Measurements from ENCODE around the gene TP53BP1. TPM values are rescaled to one million over a fixed set of nuclear protein-coding genes. Genes with fewer than 3 reads are reported as not detected.

Gene TP53BP1
- total and polyA plus RNA-seq, 2 donors, result 17.5 to 29.8 TPM

DNA sequence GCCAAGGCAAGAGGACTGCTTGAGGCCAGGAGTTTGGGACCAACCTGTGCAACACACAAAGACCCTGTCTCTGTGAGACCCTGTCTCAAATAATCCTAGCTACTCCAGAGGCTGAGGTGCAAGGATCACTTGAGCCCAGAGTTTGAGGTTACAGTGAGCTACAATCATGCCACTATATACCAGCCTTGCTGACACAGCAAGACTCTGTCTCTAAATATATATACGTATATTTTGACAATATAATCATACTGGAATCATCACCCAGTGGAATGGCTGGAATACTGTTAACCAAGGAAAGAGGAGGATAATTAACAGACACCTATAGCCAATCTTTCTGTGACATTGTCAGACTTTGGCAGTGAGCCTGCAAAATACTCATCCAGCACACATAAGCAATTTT is 15.5 kb upstream of the TP53BP1 start:
- DNase-seq (ENCODE audit: low read depth in 6 of 9, low spot score in 9 of 9), result no peak
- Histone ChIP-seq H3K4me3 (ENCODE audit: low read length in 2 of 2) (no peak overlapping the region), H3K9me3 (ENCODE audit: control insufficient read depth in 2 of 2, insufficient read depth in 1 of 2, low read length in 1 of 2) (no peaks in the 10 kb centered on the region), H3K4me1 (ENCODE audit: control insufficient read depth in 2 of 2, insufficient read depth in 2 of 2, low read length in 2 of 2) (peaks cover 16 to 40% of the 10 kb centered on the region in 2 donors), H3K27me3 (ENCODE audit: control insufficient read depth in 2 of 2, insufficient read depth in 1 of 2, low read length in 1 of 2) (no peaks in the 10 kb centered on the region), H3K27ac (ENCODE audit: low read depth in 1 of 2, low read length in 1 of 2) (no peak overlapping the region), H3K36me3 (ENCODE audit: control insufficient read depth in 2 of 2, insufficient read depth in 2 of 2, low read length in 1 of 2) (no peaks in the 10 kb centered on the region)
- WGBS, result 95% methylated on average over 1 of the region's 1 CpG

DNA sequence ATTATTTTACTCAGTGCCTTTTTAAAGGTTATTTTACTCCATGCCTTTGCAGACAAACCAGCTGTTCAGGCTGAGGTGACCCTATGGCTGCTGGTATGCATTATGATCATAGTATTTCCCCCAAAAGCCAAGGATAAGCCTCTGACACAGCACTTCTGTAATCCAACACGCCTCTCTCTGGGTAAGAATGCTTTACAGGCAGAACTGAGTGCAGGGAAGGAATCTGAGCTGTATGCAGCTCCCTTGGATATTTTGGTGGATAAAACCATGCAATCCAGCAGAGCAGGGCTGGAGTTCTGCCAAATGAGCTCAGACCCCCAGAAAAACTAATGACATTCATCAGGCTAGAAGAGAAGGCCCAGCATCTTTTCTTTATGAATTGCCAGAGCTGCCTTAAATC is 12.8 kb upstream of the TP53BP1 start:
- WGBS, result 95% methylated on average over 1 of the region's 1 CpG
- no peak for DNase-seq (ENCODE audit: low read depth in 6 of 9, low spot score in 9 of 9)
- H3K4me1 ChIP-seq (ENCODE audit: control insufficient read depth in 2 of 2, insufficient read depth in 2 of 2, low read length in 2 of 2), result peaks cover 3 to 16% of the 10 kb centered on the region in 2 donors
- no peak overlapping the region for H3K4me3 ChIP-seq (ENCODE audit: low read length in 2 of 2)
- H3K27me3 ChIP-seq (ENCODE audit: control insufficient read depth in 2 of 2, insufficient read depth in 1 of 2, low read length in 1 of 2), result no peaks in the 10 kb centered on the region
- H3K27ac ChIP-seq (ENCODE audit: low read depth in 1 of 2, low read length in 1 of 2), result no peak overlapping the region
- no peaks in the 10 kb centered on the region for H3K36me3 ChIP-seq (ENCODE audit: control insufficient read depth in 2 of 2, insufficient read depth in 2 of 2, low read length in 1 of 2)
- H3K9me3 ChIP-seq (ENCODE audit: control insufficient read depth in 2 of 2, insufficient read depth in 1 of 2, low read length in 1 of 2), result no peaks in the 10 kb centered on the region

DNA sequence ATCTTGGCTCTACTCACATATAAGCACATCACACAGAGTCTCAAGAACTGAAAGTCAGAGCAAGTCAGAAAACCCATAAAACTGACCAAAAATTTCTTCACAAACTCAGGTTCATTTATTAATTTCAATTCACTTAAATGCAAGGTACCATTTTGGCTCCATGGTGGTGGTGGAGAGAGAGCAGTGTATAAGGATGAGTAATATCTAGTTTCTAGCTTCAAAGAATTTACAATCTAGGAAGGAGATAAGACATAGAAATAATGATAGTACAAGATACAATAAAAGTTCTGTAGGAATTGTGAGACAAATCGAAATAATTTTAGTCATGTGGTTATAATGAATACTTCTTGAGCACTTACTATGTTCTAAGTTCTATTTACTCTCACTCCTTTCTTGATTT is 6.7 kb upstream of the TP53BP1 start:
- Histone ChIP-seq H3K4me3 (ENCODE audit: low read length in 2 of 2) (no peak overlapping the region), H3K4me1 (ENCODE audit: control insufficient read depth in 2 of 2, insufficient read depth in 2 of 2, low read length in 2 of 2) (no peaks in the 10 kb centered on the region), H3K9me3 (ENCODE audit: control insufficient read depth in 2 of 2, insufficient read depth in 1 of 2, low read length in 1 of 2) (no peaks in the 10 kb centered on the region), H3K36me3 (ENCODE audit: control insufficient read depth in 2 of 2, insufficient read depth in 2 of 2, low read length in 1 of 2) (no peaks in the 10 kb centered on the region), H3K27me3 (ENCODE audit: control insufficient read depth in 2 of 2, insufficient read depth in 1 of 2, low read length in 1 of 2) (no peaks in the 10 kb centered on the region), H3K27ac (ENCODE audit: low read depth in 1 of 2, low read length in 1 of 2) (no peak overlapping the region)
- 98% methylated on average over 1 of the region's 1 CpG for WGBS
- no peak for DNase-seq (ENCODE audit: low read depth in 6 of 9, low spot score in 9 of 9)

DNA sequence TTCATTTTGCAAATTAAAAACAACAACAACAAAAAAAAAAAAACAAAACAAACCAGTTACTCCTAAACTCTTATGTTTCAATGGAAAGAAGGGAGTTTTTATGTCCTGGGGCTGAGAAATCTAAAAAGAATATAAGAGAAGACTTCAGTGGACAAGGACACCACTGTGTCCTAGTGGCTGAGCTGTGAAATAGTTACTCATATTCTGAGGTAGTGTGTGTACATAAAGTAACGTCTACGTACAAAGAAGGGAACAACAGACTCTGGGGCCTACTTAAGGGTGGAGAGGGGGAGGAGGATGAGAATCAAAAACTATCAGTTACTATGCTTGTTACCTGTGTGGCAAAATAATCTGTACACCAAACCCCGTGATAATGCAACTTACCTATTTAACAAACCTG is 6.0 kb upstream of the TP53BP1 start:
- H3K36me3 ChIP-seq (ENCODE audit: control insufficient read depth in 2 of 2, insufficient read depth in 2 of 2, low read length in 1 of 2), result no peaks in the 10 kb centered on the region
- 94% methylated on average over 3 of the region's 3 CpGs for WGBS
- H3K9me3 ChIP-seq (ENCODE audit: control insufficient read depth in 2 of 2, insufficient read depth in 1 of 2, low read length in 1 of 2), result no peaks in the 10 kb centered on the region
- H3K4me1 ChIP-seq (ENCODE audit: control insufficient read depth in 2 of 2, insufficient read depth in 2 of 2, low read length in 2 of 2), result no peaks in the 10 kb centered on the region
- DNase-seq (ENCODE audit: low read depth in 6 of 9, low spot score in 9 of 9), result no peak
- H3K4me3 ChIP-seq (ENCODE audit: low read length in 2 of 2), result no peak overlapping the region
- no peaks in the 10 kb centered on the region for H3K27me3 ChIP-seq (ENCODE audit: control insufficient read depth in 2 of 2, insufficient read depth in 1 of 2, low read length in 1 of 2)
- H3K27ac ChIP-seq (ENCODE audit: low read depth in 1 of 2, low read length in 1 of 2), result no peak overlapping the region

DNA sequence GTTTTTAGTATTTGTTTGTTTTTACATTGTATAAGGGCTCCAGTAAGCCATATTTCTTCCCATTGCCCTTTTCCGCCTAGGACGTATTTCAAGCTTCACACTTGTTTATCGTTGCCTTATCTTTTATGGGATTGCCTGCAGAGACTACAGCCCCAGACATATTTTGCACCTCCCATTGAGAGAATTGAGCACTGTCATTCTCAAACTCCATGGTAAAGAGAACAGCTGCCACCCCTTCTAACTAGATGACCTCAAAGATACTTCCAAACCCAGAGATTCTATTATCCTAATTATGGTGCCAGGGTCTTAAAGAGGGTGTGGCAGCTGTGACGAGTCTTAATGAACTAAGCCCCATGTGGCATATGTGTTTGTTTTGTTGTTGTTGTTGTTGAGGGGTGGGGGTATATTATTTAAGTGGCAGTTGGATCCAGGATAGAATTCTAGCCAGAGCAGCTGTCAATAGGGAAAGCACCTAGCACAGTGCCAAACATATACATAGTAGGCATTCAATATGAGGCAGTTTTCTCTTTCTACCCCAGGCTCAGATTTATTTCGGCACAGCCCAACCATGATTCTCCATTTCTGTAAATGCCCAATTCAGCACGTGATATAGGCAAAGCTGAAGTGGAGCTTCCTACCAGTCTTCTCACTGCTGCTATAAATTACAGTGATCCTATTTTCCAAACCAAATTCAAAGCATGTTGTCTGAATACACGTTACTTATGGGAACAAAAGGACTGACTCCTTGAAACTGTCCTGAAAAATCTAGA is 932 bp upstream of the TP53BP1 start:
- H3K4me1 ChIP-seq (ENCODE audit: control insufficient read depth in 2 of 2, insufficient read depth in 2 of 2, low read length in 2 of 2), result peaks cover 12 to 14% of the 10 kb centered on the region in 2 donors
- 92% methylated on average over 7 of the region's 7 CpGs for WGBS
- no peaks in the 10 kb centered on the region for H3K27me3 ChIP-seq (ENCODE audit: control insufficient read depth in 2 of 2, insufficient read depth in 1 of 2, low read length in 1 of 2)
- no peak overlapping the region for H3K27ac ChIP-seq (ENCODE audit: low read depth in 1 of 2, low read length in 1 of 2)
- no peak for DNase-seq (ENCODE audit: low read depth in 6 of 9, low spot score in 9 of 9)
- peaks cover 0 to 6% of the 10 kb centered on the region in 2 donors for H3K36me3 ChIP-seq (ENCODE audit: control insufficient read depth in 2 of 2, insufficient read depth in 2 of 2, low read length in 1 of 2)
- no peaks in the 10 kb centered on the region for H3K9me3 ChIP-seq (ENCODE audit: control insufficient read depth in 2 of 2, insufficient read depth in 1 of 2, low read length in 1 of 2)
- peak overlapping the region in 1 of 2 donors; percentile 84 for H3K4me3 ChIP-seq (ENCODE audit: low read length in 2 of 2)

DNA sequence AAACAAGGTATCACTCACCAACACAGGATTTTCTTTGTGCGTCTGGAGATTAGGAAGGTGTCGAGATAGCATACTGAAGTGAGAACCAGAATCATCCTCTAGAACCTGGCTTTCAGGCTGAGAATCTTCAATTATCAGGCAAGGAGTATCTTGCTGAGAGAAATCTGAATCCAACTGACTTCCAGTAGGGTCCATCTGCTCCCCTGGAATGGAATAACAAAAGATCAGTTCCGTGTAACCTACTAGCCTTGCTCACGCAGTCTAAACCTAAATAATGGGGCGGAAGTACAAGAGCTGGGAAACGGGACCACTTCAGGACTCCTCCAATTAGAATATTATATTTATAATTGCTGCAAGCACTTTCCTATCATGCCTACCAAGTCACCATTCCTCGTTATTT is 690 bp downstream of the TP53BP1 start:
- Histone ChIP-seq H3K9me3 (ENCODE audit: control insufficient read depth in 2 of 2, insufficient read depth in 1 of 2, low read length in 1 of 2) (no peaks in the 10 kb centered on the region), H3K27ac (ENCODE audit: low read depth in 1 of 2, low read length in 1 of 2) (no peak overlapping the region), H3K4me1 (ENCODE audit: control insufficient read depth in 2 of 2, insufficient read depth in 2 of 2, low read length in 2 of 2) (peaks cover 13 to 14% of the 10 kb centered on the region in 2 donors), H3K27me3 (ENCODE audit: control insufficient read depth in 2 of 2, insufficient read depth in 1 of 2, low read length in 1 of 2) (no peaks in the 10 kb centered on the region), H3K4me3 (ENCODE audit: low read length in 2 of 2) (peak overlapping the region; percentile 76 to 84), H3K36me3 (ENCODE audit: control insufficient read depth in 2 of 2, insufficient read depth in 2 of 2, low read length in 1 of 2) (peaks cover 4 to 11% of the 10 kb centered on the region in 2 donors)
- WGBS, result 29% methylated on average over 7 of the region's 7 CpGs
- DNase-seq (ENCODE audit: low read depth in 6 of 9, low spot score in 9 of 9), result no peak

DNA sequence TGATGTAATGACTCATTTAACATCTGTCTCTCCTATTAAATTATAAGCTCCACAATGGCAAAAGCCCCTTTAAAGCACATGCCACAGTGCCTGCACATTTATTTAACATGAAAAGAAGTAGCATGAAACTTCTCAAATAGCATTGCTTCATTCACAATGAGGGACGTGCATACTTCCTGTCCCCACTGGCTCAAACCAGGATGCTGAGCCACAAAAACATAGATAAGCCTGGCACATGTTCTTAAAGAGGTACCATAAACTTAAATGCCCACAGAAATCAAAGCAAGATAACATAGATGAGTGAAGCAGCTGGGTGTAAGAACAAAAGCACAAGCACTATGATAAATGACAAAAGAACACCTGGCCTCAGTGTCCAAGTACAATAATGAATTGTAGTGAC is 3.8 kb downstream of the TP53BP1 start:
- no peak overlapping the region for H3K4me3 ChIP-seq (ENCODE audit: low read length in 2 of 2)
- DNase-seq (ENCODE audit: low read depth in 6 of 9, low spot score in 9 of 9), result peak in 1 of 9 donors; percentile 41
- H3K9me3 ChIP-seq (ENCODE audit: control insufficient read depth in 2 of 2, insufficient read depth in 1 of 2, low read length in 1 of 2), result no peaks in the 10 kb centered on the region
- peaks cover 4 to 11% of the 10 kb centered on the region in 2 donors for H3K36me3 ChIP-seq (ENCODE audit: control insufficient read depth in 2 of 2, insufficient read depth in 2 of 2, low read length in 1 of 2)
- peaks cover 13 to 14% of the 10 kb centered on the region in 2 donors for H3K4me1 ChIP-seq (ENCODE audit: control insufficient read depth in 2 of 2, insufficient read depth in 2 of 2, low read length in 2 of 2)
- no peaks in the 10 kb centered on the region for H3K27me3 ChIP-seq (ENCODE audit: control insufficient read depth in 2 of 2, insufficient read depth in 1 of 2, low read length in 1 of 2)
- H3K27ac ChIP-seq (ENCODE audit: low read depth in 1 of 2, low read length in 1 of 2), result peak overlapping the region in 1 of 2 donors; percentile 38
- 2% methylated on average over 1 of the region's 1 CpG for WGBS

DNA sequence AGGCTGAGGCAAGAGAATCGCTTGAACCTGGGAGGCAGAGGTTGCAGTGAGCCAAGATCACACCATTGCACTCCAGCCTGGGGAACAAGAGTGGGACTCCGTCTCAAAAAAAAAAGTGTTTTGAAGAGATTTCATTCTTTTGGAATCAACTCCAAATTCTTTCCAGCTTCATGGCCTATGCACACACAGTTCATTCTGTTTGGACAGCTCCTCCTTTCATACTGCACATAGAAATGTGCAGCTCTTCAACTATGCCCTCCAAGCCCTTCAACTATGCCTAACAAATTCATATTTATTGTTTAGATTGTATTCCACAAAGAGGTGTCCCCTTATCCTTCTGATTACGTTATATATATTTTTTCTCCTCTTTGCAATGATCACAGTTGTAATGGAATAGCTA is 4.2 kb downstream of the TP53BP1 start:
- Histone ChIP-seq H3K27me3 (ENCODE audit: control insufficient read depth in 2 of 2, insufficient read depth in 1 of 2, low read length in 1 of 2) (no peaks in the 10 kb centered on the region), H3K36me3 (ENCODE audit: control insufficient read depth in 2 of 2, insufficient read depth in 2 of 2, low read length in 1 of 2) (peaks cover 4 to 11% of the 10 kb centered on the region in 2 donors), H3K4me3 (ENCODE audit: low read length in 2 of 2) (no peak overlapping the region), H3K9me3 (ENCODE audit: control insufficient read depth in 2 of 2, insufficient read depth in 1 of 2, low read length in 1 of 2) (no peaks in the 10 kb centered on the region), H3K27ac (ENCODE audit: low read depth in 1 of 2, low read length in 1 of 2) (no peak overlapping the region), H3K4me1 (ENCODE audit: control insufficient read depth in 2 of 2, insufficient read depth in 2 of 2, low read length in 2 of 2) (peaks cover 13 to 14% of the 10 kb centered on the region in 2 donors)
- WGBS, result 96% methylated on average over 3 of the region's 3 CpGs
- peak in 1 of 9 donors; percentile 35 for DNase-seq (ENCODE audit: low read depth in 6 of 9, low spot score in 9 of 9)

DNA sequence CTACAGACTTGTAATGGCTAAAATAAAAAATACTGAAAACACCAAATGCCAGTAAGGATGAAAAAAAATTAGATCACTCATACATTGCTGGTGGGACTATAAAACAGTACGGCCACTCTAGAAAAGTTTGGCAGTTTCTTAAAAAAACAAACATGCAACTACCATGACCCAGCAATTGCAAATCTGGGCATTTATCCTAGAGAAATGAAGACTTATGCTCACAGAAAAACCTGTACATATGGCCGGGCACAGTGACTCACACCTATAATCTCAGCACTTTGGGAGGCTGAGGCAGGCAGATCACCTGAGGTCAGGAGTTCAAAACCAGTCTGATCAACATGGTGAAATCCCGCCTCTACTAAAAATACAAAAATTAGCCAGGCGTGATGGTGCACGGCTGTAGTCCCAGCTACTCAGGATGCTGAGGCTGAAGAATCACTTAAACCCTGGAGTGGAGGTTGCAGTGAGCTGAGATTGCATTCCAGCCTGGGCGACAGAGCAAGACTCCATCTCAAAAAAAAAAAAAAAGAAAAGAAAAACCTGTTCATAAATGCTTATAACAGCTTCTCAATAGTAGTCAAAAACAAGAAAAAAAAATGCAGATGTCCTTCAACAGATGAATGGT is 5.6 kb downstream of the TP53BP1 start:
- H3K4me3 ChIP-seq (ENCODE audit: low read length in 2 of 2), result no peak overlapping the region
- H3K9me3 ChIP-seq (ENCODE audit: control insufficient read depth in 2 of 2, insufficient read depth in 1 of 2, low read length in 1 of 2), result no peaks in the 10 kb centered on the region
- peaks cover 8 to 9% of the 10 kb centered on the region in 2 donors for H3K4me1 ChIP-seq (ENCODE audit: control insufficient read depth in 2 of 2, insufficient read depth in 2 of 2, low read length in 2 of 2)
- DNase-seq (ENCODE audit: low read depth in 6 of 9, low spot score in 9 of 9), result no peak
- H3K27ac ChIP-seq (ENCODE audit: low read depth in 1 of 2, low read length in 1 of 2), result no peak overlapping the region
- no peaks in the 10 kb centered on the region for H3K27me3 ChIP-seq (ENCODE audit: control insufficient read depth in 2 of 2, insufficient read depth in 1 of 2, low read length in 1 of 2)
- peaks cover 4 to 11% of the 10 kb centered on the region in 2 donors for H3K36me3 ChIP-seq (ENCODE audit: control insufficient read depth in 2 of 2, insufficient read depth in 2 of 2, low read length in 1 of 2)
- 97% methylated on average over 6 of the region's 6 CpGs for WGBS
